ENCODE results near the gene NOC4L. TPM values are rescaled to one million over a fixed set of nuclear protein-coding genes. Genes with fewer than 3 reads are reported as not detected.

Gene NOC4L
- total and polyA plus RNA-seq, 2 experiments from 2014 or later = 42.4 to 54.7 TPM

GRCh38 chr12:132196038-132196872 lies 52.0 kb downstream of the NOC4L start (continued):
- no peak for TF ChIP-seq ZNF462 (CRISPR knock-in tag; IDR thresholded peaks at IDR 0.05)

DNA sequence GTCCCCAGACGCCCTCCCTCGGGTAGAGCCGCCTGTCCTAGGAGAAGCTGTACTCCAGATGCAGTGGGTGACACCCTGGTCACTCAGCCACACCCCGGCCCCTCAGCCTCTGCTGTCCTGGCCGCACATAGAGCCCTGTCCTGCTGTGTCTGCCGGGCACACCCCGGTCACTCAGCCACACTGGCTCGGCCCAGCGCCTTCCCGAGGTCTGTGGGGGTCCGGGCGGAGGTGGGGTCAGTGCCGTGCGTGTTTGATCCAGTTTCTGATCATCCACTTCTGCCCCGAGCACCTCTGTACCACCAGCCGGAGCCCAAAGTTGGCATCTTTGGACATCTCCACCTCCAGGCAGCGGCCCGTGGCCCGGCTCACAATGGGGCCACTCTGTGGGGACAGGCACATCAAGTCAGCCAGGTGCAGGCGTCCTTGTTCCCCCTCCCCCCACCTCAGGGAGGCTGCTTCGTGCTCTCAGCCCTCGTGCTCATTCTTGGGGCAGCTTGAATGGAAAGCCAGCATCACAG lies 52.7 kb downstream of the NOC4L start:
- Mint-ChIP-seq H3K27ac (no peak overlapping the region), H3K9me3 (peaks cover 13% of the 10 kb centered on the region), H3K4me1 (no peaks in the 10 kb centered on the region), H3K4me3 (no peak overlapping the region), H3K36me3 (ENCODE audit: low read depth) (peaks cover 6% of the 10 kb centered on the region), H3K27me3 (ENCODE audit: insufficient read depth, low read depth, poor library complexity) (peaks cover 30% of the 10 kb centered on the region)
- Histone ChIP-seq H3K27me3 (ENCODE audit: insufficient read depth) (peaks cover 5% of the 10 kb centered on the region; the same call in 1 of the 2 replicates), H2AFZ (no peak overlapping the region), H3K27ac (ENCODE audit: low read depth) (no peak overlapping the region), H3K4me3 (no peak overlapping the region), H3K79me2 (replicated peaks; ENCODE audit: insufficient read depth) (no peaks in the 10 kb centered on the region), H4K20me1 (replicated peaks; ENCODE audit: insufficient read depth) (no peaks in the 10 kb centered on the region), H3K4me2 (no peak overlapping the region), H3F3A (replicated peaks; ENCODE audit: low read depth) (no peaks in the 10 kb centered on the region), H3K36me3 (ENCODE audit: insufficient read depth) (no peaks in the 10 kb centered on the region), H3K9me2 (ENCODE audit: insufficient read depth) (no peaks in the 10 kb centered on the region), H3K4me1 (ENCODE audit: insufficient read depth) (no peaks in the 10 kb centered on the region)
- DNase-seq (ENCODE audit: low spot score) (no peak), ATAC-seq (no peak)
- TF ChIP-seq, protein P1, sequence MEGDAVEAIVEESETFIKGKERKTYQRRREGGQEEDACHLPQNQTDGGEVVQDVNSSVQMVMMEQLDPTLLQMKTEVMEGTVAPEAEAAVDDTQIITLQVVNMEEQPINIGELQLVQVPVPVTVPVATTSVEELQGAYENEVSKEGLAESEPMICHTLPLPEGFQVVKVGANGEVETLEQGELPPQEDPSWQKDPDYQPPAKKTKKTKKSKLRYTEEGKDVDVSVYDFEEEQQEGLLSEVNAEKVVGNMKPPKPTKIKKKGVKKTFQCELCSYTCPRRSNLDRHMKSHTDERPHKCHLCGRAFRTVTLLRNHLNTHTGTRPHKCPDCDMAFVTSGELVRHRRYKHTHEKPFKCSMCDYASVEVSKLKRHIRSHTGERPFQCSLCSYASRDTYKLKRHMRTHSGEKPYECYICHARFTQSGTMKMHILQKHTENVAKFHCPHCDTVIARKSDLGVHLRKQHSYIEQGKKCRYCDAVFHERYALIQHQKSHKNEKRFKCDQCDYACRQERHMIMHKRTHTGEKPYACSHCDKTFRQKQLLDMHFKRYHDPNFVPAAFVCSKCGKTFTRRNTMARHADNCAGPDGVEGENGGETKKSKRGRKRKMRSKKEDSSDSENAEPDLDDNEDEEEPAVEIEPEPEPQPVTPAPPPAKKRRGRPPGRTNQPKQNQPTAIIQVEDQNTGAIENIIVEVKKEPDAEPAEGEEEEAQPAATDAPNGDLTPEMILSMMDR (conservative IDR thresholded peaks at IDR 0.05; ENCODE audit: low read depth in 2 of 2) = no peak
- TF ChIP-seq EZH2phosphoT487 (IDR thresholded peaks at IDR 0.05; ENCODE audit: unreplicated experiment) (no peak), ZNF331 (CRISPR knock-in tag; IDR thresholded peaks at IDR 0.05; ENCODE audit: low read depth) (no peak), NANOG (IDR thresholded peaks at IDR 0.05; ENCODE audit: borderline replicate concordance) (no peak), EZH2 (IDR thresholded peaks at IDR 0.05; ENCODE audit: low read depth, unreplicated experiment) (no peak)

All from GM23338 (cell line).